ENCODE results near the gene PROC.

- TF ChIP-seq CTCF (tag by site-specific recombination; IDR thresholded peaks at IDR 0.05): no peak
- no peak for TF ChIP-seq ZNF140 (tag by site-specific recombination; IDR thresholded peaks at IDR 0.05)
- no peak for TF ChIP-seq REST (tag by site-specific recombination; IDR thresholded peaks at IDR 0.05)
- TF ChIP-seq ZNF707 (tag by site-specific recombination; IDR thresholded peaks at IDR 0.05): no peak
- TF ChIP-seq ZNF776 (tag by site-specific recombination; IDR thresholded peaks at IDR 0.05; ENCODE audit: borderline replicate concordance): no peak
- TF ChIP-seq ZFP37 (tag by site-specific recombination; IDR thresholded peaks at IDR 0.05): no peak
- no peak for TF ChIP-seq ZNF645 (tag by site-specific recombination; IDR thresholded peaks at IDR 0.05)
- no peak for TF ChIP-seq ZBTB21 (tag by site-specific recombination; IDR thresholded peaks at IDR 0.05)
- no peak for TF ChIP-seq ZNF629 (tag by site-specific recombination; IDR thresholded peaks at IDR 0.05)
- no peak for TF ChIP-seq ATF2 (tag by site-specific recombination; IDR thresholded peaks at IDR 0.05; ENCODE audit: low read depth)
- no peak for TF ChIP-seq PBX3 (CRISPR knock-in tag; IDR thresholded peaks at IDR 0.05)
Observed at GRCh38 chr2:127416506-127417001, 1.7 kb upstream of the PROC start.

All from HEK293 (cell line).